OCI-LY7 (cell line): ENCODE data around the gene SLC25A33.

Source experiments
- EZH2phosphoT487 ChIP-seq: fragments of 200-600 bp; sonication (generic); IDR thresholded peaks from 2 replicates; pipeline ENCODE4 v1.6.1; 2018; ENCODE audit warnings: low read depth, borderline replicate concordance, mild to moderate bottlenecking, mixed run types, antibody characterized with exemption, low read length, moderate library complexity, mixed read lengths
- TF ChIP-seq, protein P1 (sequence below): fragments of 200-600 bp; sonication (generic); conservative IDR thresholded peaks from 2 replicates; pipeline ENCODE4 v1.5.1; 2014; ENCODE audit warnings: mild to moderate bottlenecking, antibody characterized with exemption, low read length, moderate library complexity, mixed read lengths

- TF ChIP-seq, protein P1, sequence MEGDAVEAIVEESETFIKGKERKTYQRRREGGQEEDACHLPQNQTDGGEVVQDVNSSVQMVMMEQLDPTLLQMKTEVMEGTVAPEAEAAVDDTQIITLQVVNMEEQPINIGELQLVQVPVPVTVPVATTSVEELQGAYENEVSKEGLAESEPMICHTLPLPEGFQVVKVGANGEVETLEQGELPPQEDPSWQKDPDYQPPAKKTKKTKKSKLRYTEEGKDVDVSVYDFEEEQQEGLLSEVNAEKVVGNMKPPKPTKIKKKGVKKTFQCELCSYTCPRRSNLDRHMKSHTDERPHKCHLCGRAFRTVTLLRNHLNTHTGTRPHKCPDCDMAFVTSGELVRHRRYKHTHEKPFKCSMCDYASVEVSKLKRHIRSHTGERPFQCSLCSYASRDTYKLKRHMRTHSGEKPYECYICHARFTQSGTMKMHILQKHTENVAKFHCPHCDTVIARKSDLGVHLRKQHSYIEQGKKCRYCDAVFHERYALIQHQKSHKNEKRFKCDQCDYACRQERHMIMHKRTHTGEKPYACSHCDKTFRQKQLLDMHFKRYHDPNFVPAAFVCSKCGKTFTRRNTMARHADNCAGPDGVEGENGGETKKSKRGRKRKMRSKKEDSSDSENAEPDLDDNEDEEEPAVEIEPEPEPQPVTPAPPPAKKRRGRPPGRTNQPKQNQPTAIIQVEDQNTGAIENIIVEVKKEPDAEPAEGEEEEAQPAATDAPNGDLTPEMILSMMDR, result no peak
- no peak for TF ChIP-seq EZH2phosphoT487
These were observed 64.8 kb downstream of the SLC25A33 start for GRCh38 chr1:9603766-9604753.
